ENCODE measurements around the gene PSD2.

PSD2 gene

DNA sequence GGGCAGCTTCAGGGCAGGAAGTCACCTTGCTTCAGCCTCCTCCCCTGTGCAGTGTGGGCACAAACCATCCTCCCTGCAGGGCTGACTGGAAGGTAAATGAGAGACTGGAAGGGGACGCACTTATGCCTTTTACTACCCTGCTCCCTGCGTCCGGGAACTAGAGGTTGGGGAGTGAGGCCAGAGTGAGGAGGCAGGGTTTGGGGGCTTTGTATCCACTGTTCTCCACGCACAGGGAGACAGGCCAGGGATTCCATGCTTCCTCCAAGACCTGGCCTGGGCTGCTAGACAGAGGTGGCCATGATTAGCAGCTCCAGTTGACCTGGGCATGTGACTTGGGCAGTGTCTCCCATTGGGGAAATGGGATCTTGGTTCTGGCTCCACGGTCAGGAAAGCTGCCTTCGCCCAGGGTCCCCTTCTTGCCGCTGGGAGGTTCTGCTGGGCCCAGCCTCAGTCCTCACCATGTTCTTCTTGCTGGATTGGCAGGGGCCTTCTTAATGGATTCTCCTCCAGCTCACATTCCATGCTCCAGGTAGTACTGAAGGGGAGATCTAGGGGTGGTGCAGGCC is 37.0 kb upstream of the PSD2 start:
- H3K4me3 ChIP-seq (ENCODE audit: low read depth, low read length): no peak overlapping the region
- H3K27me3 ChIP-seq (replicated peaks): peaks cover 24% of the 10 kb centered on the region
- TF ChIP-seq, protein P1, sequence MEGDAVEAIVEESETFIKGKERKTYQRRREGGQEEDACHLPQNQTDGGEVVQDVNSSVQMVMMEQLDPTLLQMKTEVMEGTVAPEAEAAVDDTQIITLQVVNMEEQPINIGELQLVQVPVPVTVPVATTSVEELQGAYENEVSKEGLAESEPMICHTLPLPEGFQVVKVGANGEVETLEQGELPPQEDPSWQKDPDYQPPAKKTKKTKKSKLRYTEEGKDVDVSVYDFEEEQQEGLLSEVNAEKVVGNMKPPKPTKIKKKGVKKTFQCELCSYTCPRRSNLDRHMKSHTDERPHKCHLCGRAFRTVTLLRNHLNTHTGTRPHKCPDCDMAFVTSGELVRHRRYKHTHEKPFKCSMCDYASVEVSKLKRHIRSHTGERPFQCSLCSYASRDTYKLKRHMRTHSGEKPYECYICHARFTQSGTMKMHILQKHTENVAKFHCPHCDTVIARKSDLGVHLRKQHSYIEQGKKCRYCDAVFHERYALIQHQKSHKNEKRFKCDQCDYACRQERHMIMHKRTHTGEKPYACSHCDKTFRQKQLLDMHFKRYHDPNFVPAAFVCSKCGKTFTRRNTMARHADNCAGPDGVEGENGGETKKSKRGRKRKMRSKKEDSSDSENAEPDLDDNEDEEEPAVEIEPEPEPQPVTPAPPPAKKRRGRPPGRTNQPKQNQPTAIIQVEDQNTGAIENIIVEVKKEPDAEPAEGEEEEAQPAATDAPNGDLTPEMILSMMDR (IDR thresholded peaks at IDR 0.05; ENCODE audit: low read depth, low read length, missing control alignments): no peak
- no peak for DNase-seq
- H3K27ac ChIP-seq: no peak overlapping the region
- in situ Hi-C loops (cut with HindIII; ENCODE audit: low pct_ligation_motif_present, low sequenced_read_pairs): loop anchor here (10.0 to 25.0 kb wide), 3 partner anchors 64 to 346 kb away; partner anchors contain the start of genes CXXC5 and SPATA24
- no peaks in the 10 kb centered on the region for H3K36me3 ChIP-seq (replicated peaks)

DNA sequence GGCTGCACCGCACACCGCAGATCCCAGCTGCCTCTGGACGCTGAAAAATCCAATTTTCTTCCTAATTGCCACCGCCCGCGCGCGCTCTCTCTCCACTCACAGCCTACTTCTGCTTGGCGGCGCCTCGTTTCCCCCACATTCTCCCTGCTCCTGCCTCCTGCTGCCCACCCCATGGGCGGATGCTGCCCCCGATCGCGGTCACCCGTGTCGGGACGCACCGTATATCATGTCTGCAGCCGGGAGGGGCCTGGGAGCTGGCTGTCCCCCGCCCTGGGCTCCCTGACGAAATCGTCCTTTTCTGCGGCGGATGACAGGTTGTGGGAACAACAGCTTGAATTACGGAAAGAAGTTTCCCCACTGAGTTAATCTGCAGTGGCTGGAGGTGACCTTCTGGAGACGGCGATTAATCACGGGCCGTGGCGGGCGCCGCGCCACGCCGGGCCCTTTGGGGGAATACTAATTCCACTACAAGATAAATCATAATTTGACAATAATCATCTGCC is 36.3 kb upstream of the PSD2 start:
- Histone ChIP-seq H3K36me3 (replicated peaks) (no peaks in the 10 kb centered on the region), H3K27me3 (replicated peaks) (peaks cover 30% of the 10 kb centered on the region), H3K4me3 (ENCODE audit: low read depth, low read length) (no peak overlapping the region), H3K27ac (no peak overlapping the region)
- in situ Hi-C loops (cut with HindIII; ENCODE audit: low pct_ligation_motif_present, low sequenced_read_pairs): loop anchor here (10.0 to 25.0 kb wide), 3 partner anchors 64 to 347 kb away; partner anchors contain the start of genes CXXC5 and SPATA24
- TF ChIP-seq, protein P1 (IDR thresholded peaks at IDR 0.05; ENCODE audit: low read depth, low read length, missing control alignments): no peak
- no peak for DNase-seq

DNA sequence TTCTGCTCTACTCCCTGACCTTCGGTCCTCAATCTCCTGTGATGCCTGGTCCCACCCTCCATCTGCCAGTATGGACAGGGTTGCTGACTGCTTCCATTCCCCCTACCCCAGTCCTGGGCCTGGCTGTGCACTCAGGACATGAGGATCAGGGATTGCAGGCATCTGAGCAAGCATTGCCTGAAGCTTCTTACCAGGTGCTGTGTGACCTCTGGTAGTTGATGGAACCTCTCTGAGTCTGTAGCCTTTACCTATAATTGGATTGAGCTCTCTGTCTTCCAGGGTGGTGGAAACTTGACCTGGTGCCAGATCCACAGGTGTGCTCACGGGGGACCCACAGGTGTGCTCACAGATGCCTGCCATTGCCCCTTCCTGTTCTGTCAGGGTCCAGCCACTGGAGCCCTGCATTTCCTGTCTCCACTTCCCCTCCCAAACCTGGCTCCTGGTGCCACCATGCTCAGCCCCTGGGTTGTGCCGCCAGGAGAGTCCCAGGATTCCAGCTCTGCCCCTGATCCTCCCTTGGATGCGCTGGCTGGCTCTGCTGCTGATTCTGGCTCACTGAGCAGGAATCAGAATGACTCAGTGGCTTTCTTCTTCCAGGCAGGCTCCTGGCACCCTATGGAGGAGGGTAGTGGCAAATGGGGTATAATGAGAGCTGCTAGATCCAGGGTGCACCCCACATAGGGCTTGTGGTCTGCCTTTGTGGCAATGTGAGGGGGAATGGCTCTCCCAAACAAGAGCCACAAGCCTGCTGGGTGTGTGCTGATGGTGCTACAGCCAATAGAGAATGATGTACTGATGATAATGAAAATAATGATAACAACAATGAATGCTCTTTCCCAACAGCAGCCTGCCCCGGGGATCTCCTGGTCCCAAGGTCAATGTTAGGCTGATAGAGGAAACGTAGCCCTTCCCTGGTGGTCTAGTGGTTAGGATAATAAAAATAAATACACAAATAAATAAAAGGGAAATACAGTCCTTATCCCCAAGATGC is 35.2 kb upstream of the PSD2 start:
- H3K36me3 ChIP-seq (replicated peaks): no peaks in the 10 kb centered on the region
- H3K27me3 ChIP-seq (replicated peaks): peaks cover 30% of the 10 kb centered on the region
- DNase-seq: peak; percentile 19
- no peak overlapping the region for H3K27ac ChIP-seq
- H3K4me3 ChIP-seq (ENCODE audit: low read depth, low read length): no peak overlapping the region
- TF ChIP-seq, protein P1 (IDR thresholded peaks at IDR 0.05; ENCODE audit: low read depth, low read length, missing control alignments): no peak
- in situ Hi-C loops (cut with HindIII; ENCODE audit: low pct_ligation_motif_present, low sequenced_read_pairs): loop anchor here (25.0 kb wide), 2 partner anchors 123 to 348 kb away; partner anchors contain the start of genes CXXC5 and SPATA24

DNA sequence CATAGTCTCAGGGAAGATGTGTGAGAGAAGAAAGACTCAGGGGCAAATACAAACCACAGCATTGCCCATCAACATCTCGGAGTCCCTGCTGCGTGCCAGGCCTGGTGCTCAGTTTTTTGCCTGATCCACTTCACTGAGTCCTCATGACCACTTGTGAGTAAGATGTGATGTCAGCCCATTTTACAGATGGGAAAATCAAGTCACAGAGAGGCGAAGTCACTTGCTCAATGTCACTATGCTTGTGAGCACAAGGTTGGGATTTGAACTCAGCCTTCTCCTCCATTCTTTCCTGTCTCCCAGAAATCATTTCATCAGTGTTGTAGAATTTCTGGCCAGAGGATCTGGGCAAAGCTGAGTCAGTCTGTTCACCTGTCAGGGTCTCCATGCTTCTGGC is 34.6 kb upstream of the PSD2 start:
- TF ChIP-seq, protein P1 (IDR thresholded peaks at IDR 0.05; ENCODE audit: low read depth, low read length, missing control alignments): no peak
- Histone ChIP-seq H3K36me3 (replicated peaks) (no peaks in the 10 kb centered on the region), H3K27ac (no peak overlapping the region), H3K27me3 (replicated peaks) (peaks cover 23% of the 10 kb centered on the region), H3K4me3 (ENCODE audit: low read depth, low read length) (no peak overlapping the region)
- DNase-seq: no peak
- in situ Hi-C loops (cut with HindIII; ENCODE audit: low pct_ligation_motif_present, low sequenced_read_pairs): loop anchor here (25.0 kb wide), 2 partner anchors 124 to 349 kb away; partner anchors contain the start of genes CXXC5 and SPATA24

DNA sequence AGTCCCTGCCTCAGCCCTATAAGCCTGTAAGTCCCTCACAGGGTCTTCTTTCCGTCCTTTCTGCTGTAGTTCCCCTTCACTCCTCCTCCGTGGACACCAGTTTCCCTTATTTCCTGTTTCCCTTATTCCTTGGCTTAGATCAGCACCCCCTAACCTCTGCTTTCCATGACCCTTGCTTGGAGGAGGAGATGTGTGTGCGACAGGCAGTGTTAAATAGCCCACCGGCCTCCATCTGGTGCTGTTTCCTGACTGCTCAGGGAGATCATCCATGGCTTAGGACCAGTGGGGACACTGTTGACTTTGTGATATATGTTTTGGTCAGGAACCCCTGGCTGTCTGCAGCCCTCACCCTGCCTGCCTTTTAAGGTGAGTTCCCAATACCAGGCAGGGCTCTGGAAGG is 34.1 kb upstream of the PSD2 start:
- H3K36me3 ChIP-seq (replicated peaks): no peaks in the 10 kb centered on the region
- TF ChIP-seq, protein P1 (IDR thresholded peaks at IDR 0.05; ENCODE audit: low read depth, low read length, missing control alignments): no peak
- H3K4me3 ChIP-seq (ENCODE audit: low read depth, low read length): no peak overlapping the region
- H3K27ac ChIP-seq: no peak overlapping the region
- peaks cover 18% of the 10 kb centered on the region for H3K27me3 ChIP-seq (replicated peaks)
- in situ Hi-C loops (cut with HindIII; ENCODE audit: low pct_ligation_motif_present, low sequenced_read_pairs): loop anchor here (25.0 kb wide), 2 partner anchors 124 to 349 kb away; partner anchors contain the start of genes CXXC5 and SPATA24
- DNase-seq: no peak

All from brain microvascular endothelial cell (primary cell).